ENCODE results near the gene ACSS1.

The ACSS1 gene

GRCh38 chr20:25032478-25033264 is 25.3 kb downstream of the ACSS1 start:
- no peak for DNase-seq (ENCODE audit: low read depth in 1 of 2, low spot score in 1 of 2)
- H3K27ac ChIP-seq (replicated peaks), result no peak overlapping the region
- no peak overlapping the region for H3K4me3 ChIP-seq (replicated peaks; ENCODE audit: insufficient read depth, low read length)
- H3K27me3 ChIP-seq (ENCODE audit: insufficient read depth, poor library complexity, severe bottlenecking), result no peaks in the 10 kb centered on the region
- TF ChIP-seq CTCF (IDR thresholded peaks at IDR 0.05; ENCODE audit: insufficient read depth, low read length), result no peak
- no peak for TF ChIP-seq SPI1 (IDR thresholded peaks at IDR 0.05; ENCODE audit: borderline replicate concordance, low read depth)

GRCh38 chr20:25032065-25032477 is 25.9 kb downstream of the ACSS1 start:
- Histone ChIP-seq H3K27ac (replicated peaks) (no peak overlapping the region), H3K4me3 (replicated peaks; ENCODE audit: insufficient read depth, low read length) (no peak overlapping the region), H3K27me3 (ENCODE audit: insufficient read depth, poor library complexity, severe bottlenecking) (no peaks in the 10 kb centered on the region)
- no peak for DNase-seq (ENCODE audit: low read depth in 1 of 2, low spot score in 1 of 2)
- no peak for TF ChIP-seq REST (IDR thresholded peaks at IDR 0.05; ENCODE audit: insufficient replicate concordance, low read depth)
- TF ChIP-seq SPI1 (IDR thresholded peaks at IDR 0.05; ENCODE audit: borderline replicate concordance, low read depth), result no peak
- TF ChIP-seq POLR2AphosphoS5 (IDR thresholded peaks at IDR 0.05; ENCODE audit: low read depth), result no peak
- no peak for TF ChIP-seq CTCF (IDR thresholded peaks at IDR 0.05; ENCODE audit: insufficient read depth, low read length)
- TF ChIP-seq GABPA (IDR thresholded peaks at IDR 0.05; ENCODE audit: low read depth), result no peak

GRCh38 chr20:25031241-25031640 is 26.7 kb downstream of the ACSS1 start:
- TF ChIP-seq CTCF (IDR thresholded peaks at IDR 0.05; ENCODE audit: insufficient read depth, low read length), result no peak
- TF ChIP-seq POLR2AphosphoS5 (IDR thresholded peaks at IDR 0.05; ENCODE audit: low read depth), result no peak
- no peak for TF ChIP-seq REST (IDR thresholded peaks at IDR 0.05; ENCODE audit: insufficient replicate concordance, low read depth)
- TF ChIP-seq GABPA (IDR thresholded peaks at IDR 0.05; ENCODE audit: low read depth), result no peak
- TF ChIP-seq SPI1 (IDR thresholded peaks at IDR 0.05; ENCODE audit: borderline replicate concordance, low read depth), result no peak
- no peak overlapping the region for H3K27ac ChIP-seq (replicated peaks)
- no peak for DNase-seq (ENCODE audit: low read depth in 1 of 2, low spot score in 1 of 2)
- no peak overlapping the region for H3K4me3 ChIP-seq (replicated peaks; ENCODE audit: insufficient read depth, low read length)
- no peaks in the 10 kb centered on the region for H3K27me3 ChIP-seq (ENCODE audit: insufficient read depth, poor library complexity, severe bottlenecking)
